Upper lobe of left lung (tissue), 4 donors: Measurements from ENCODE around the gene SRSF1.

Experiments used
- EP300 ChIP-seq, 4 donors: sonication (generic); formaldehyde crosslinking; IDR thresholded peaks; one replicate each; pipeline ENCODE4 v1.5.1; 2017; ENCODE audit warnings: antibody characterized with exemption in 4 of 4, control low read depth in 2 of 4
- POLR2A ChIP-seq, 4 donors: fragments of 450-650 bp; IDR thresholded peaks; one replicate each; pipeline ENCODE4 v1.5.1; 2016 to 2017; ENCODE audit warnings: antibody characterized with exemption in 4 of 4, mild to moderate bottlenecking in 2 of 4
- POLR2AphosphoS5 ChIP-seq, 2 donors: sonication (generic); formaldehyde crosslinking; IDR thresholded peaks; one replicate each; pipeline ENCODE4 v1.5.1; 2017; ENCODE audit warnings: antibody characterized with exemption in 2 of 2
- TF ChIP-seq, protein P1 (sequence below), 6 experiments: fragments of 450-650 bp in 4 of 6; fragments of 200-600 bp in 2 of 6; sonication (generic) in 2 of 6; IDR thresholded peaks; one replicate each; pipeline ENCODE4 v1.5.1; 2016 to 2019; ENCODE audit warnings: antibody characterized with exemption in 6 of 6

DNA sequence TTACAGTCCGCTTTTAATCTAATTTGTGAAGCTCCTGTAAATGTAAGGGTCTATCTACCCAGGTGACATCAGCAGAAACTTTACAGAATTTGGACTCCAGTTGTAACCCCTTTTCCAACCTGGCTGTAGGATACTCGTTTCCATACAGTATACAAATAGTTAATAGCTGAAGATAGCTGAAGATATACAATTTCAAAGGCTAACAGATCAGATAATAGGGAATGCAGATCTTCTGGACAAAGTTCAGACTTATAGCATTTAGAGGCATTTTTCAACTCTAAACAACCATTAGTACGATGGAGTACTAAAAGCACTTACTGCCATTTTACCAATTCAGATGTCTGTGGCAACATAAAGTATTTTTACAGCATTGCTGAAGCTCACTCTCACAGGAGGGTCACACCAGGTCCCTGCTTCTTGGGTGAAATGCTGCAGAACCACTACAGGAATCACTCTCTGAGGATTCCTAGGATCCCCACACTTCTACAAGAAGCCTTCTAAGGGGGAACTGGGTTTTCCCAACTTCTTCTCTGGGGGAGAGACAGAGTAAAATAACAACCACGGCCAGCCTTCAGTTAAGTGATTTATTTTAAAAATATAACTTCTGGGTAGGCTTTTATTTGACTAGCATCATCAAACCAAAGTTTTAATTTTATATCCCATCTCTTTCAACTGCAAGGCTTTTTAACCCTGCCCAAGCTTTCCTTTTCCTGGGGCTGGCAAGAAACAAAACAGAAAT is 21.9 kb downstream of the SRSF1 start:
- TF ChIP-seq, protein P1, sequence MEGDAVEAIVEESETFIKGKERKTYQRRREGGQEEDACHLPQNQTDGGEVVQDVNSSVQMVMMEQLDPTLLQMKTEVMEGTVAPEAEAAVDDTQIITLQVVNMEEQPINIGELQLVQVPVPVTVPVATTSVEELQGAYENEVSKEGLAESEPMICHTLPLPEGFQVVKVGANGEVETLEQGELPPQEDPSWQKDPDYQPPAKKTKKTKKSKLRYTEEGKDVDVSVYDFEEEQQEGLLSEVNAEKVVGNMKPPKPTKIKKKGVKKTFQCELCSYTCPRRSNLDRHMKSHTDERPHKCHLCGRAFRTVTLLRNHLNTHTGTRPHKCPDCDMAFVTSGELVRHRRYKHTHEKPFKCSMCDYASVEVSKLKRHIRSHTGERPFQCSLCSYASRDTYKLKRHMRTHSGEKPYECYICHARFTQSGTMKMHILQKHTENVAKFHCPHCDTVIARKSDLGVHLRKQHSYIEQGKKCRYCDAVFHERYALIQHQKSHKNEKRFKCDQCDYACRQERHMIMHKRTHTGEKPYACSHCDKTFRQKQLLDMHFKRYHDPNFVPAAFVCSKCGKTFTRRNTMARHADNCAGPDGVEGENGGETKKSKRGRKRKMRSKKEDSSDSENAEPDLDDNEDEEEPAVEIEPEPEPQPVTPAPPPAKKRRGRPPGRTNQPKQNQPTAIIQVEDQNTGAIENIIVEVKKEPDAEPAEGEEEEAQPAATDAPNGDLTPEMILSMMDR (IDR thresholded peaks at IDR 0.05), result no peak
- TF ChIP-seq POLR2AphosphoS5 (IDR thresholded peaks at IDR 0.05) (no peak), EP300 (IDR thresholded peaks at IDR 0.05) (no peak), POLR2A (IDR thresholded peaks at IDR 0.05) (no peak)
